NCI-H1694 (cell line): ENCODE data around the gene C10orf67.

Experiments
- DNase-seq: peaks from one replicate; lab custom pipeline; 2025; lab: John Stamatoyannopoulos, UW

C10orf67 gene

DNA sequence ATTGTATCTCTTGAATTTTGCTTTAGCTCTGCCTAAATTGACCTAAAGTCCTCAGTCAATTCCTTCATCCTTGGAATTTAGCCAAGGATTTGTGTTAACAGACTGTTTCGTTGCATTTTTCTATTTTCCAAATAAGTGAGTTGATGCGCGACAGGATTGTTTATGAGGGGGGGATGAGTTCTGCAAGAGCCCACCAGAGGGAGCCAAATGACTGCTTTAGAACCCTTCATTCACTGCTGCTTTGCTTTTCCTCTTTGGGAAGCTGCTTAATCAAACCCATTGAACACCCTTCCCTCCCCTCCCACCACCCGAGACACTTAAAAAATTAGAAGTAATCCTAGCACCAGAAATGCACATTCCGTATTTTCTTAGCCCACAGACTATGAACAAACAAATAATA is 186.2 kb downstream of the C10orf67 start:
- peak; percentile 75 for DNase-seq

- DNase-seq = peak; percentile 29
Observed at GRCh38 chr10:23157691-23158369, 186.8 kb downstream of the C10orf67 start.

DNA sequence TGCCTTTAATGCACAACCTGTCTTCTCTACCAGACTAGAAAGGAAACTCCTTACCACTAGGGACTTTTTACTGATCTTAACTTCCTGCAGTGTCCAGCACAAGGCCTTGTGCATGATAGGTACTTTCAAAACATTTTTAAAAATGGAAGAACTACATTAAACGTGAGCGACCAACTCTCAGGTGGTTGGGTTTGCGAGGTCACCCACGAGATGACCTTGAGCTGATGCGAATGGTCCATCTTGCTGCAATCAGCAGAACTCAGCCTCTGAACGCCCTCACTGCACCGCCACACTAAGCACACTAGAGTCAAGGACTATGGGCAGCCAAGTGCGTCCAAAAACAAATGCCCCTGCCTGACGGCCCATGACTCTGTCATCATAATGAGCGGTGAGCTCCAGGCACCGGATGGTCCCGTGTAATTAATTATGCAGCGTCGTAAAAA is 187.3 kb downstream of the C10orf67 start:
- no peak for DNase-seq

GRCh38 chr10:23156447-23157150 is 188.0 kb downstream of the C10orf67 start:
- DNase-seq = no peak

GRCh38 chr10:23155169-23155568 is 189.4 kb downstream of the C10orf67 start:
- DNase-seq = no peak
